ENCODE results near the gene KICS2. TPM values are rescaled to one million over a fixed set of nuclear protein-coding genes. Genes with fewer than 3 reads are reported as not detected.

KICS2 gene
- total and polyA plus RNA-seq, 2 of the 8 experiments (the other 6 are each of a cell fraction or from before 2014, with no cell fraction given), result 5.6 to 9.5 TPM

DNA sequence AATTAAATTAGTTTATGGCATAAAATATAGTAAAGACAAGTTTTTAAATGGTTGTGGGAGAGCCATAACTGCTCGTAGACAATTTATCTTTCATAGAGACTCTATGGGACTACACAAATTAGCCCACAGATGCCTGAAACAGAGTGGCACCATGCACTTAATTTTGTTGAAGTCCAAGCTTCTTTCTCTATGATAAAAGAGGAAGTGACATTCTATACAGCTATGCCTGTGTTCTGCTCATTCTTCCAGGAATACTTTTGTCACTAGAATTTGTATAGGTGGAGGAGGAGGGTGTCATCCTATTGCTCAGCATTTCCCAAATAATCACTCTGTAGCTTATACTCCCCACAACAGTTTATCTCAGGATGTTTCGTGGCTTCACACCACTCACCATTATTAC is 43.7 kb upstream of the KICS2 start (continued):
- TF ChIP-seq CREB1 (IDR thresholded peaks at IDR 0.05) (no peak), CHD2 (IDR thresholded peaks at IDR 0.05; ENCODE audit: low read length) (no peak), BACH1 (IDR thresholded peaks at IDR 0.05; ENCODE audit: low read length) (no peak), FOSL1 (IDR thresholded peaks at IDR 0.05; ENCODE audit: insufficient read depth, low read depth, low read length) (no peak), TAF7 (optimal IDR thresholded peaks at IDR 0.05; ENCODE audit: borderline replicate concordance, low read depth, low read length) (no peak), ZNF274 (IDR thresholded peaks at IDR 0.05; ENCODE audit: borderline replicate concordance, extremely low read depth, low read length) (no peak), MAFK (IDR thresholded peaks at IDR 0.05; ENCODE audit: low read depth, low read length) (no peak), ASH2L (IDR thresholded peaks at IDR 0.05; ENCODE audit: low read length) (no peak), SP4 (IDR thresholded peaks at IDR 0.05; ENCODE audit: low read length) (no peak)
- TF ChIP-seq, protein P1, sequence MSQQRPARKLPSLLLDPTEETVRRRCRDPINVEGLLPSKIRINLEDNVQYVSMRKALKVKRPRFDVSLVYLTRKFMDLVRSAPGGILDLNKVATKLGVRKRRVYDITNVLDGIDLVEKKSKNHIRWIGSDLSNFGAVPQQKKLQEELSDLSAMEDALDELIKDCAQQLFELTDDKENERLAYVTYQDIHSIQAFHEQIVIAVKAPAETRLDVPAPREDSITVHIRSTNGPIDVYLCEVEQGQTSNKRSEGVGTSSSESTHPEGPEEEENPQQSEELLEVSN (IDR thresholded peaks at IDR 0.05), result no peak
